Fibroblast of the aortic adventitia (primary cell): ENCODE results near the gene FAM209A. TPM values are rescaled to one million over a fixed set of nuclear protein-coding genes. Genes with fewer than 3 reads are reported as not detected.
A peak's percentile ranks its signal among the peaks of the same experiment; 100 is the strongest.

ENCODE experiments used
- DNase-seq: peaks from one replicate; pipeline ENCODE4 v3.0.0-alpha.2; 2010; ENCODE audit warnings: low read depth
- H3K4me3 ChIP-seq: 2 replicates; pipeline ENCODE4 v1.5.1; 2011; ENCODE audit warnings: low read depth, mild to moderate bottlenecking, control low read depth, low read length, moderate library complexity
- total RNA-seq: library from RNA; depleted of rRNA; stranded (reverse); fragments of >200 nt; gene quantifications from 2 replicates; pipeline ENCODE4 v1.2.3, GENCODE V29; 2012; ENCODE audit warnings: low replicate concordance
- TF ChIP-seq, protein P1 (sequence below): IDR thresholded peaks from 2 replicates; pipeline ENCODE4 v1.5.1; 2011; ENCODE audit warnings: mild to moderate bottlenecking, low read length, control low read depth, inconsistent platforms; ENCODE audit not compliant: insufficient read depth

Gene FAM209A
- total RNA-seq, 1 donor, result not detected

DNA sequence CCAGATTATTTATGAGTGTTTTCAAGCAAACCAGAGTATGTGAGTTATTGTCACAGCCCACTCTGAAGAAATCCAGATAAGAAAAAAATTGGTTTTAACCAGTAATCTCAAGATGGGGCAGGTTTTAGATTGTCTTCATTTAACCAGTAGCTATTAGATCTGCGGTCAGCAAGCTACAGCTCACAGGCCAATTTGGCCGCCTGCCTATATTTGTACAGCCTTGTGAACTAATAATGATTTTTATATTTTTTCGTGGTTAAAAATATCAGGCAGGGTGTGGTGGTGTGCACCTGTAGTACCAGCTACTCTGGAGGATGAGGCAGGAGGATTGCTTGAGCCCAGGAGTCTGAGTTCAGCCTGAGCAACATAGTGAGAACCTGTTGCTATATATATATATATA is 13.5 kb downstream of the FAM209A start:
- TF ChIP-seq, protein P1, sequence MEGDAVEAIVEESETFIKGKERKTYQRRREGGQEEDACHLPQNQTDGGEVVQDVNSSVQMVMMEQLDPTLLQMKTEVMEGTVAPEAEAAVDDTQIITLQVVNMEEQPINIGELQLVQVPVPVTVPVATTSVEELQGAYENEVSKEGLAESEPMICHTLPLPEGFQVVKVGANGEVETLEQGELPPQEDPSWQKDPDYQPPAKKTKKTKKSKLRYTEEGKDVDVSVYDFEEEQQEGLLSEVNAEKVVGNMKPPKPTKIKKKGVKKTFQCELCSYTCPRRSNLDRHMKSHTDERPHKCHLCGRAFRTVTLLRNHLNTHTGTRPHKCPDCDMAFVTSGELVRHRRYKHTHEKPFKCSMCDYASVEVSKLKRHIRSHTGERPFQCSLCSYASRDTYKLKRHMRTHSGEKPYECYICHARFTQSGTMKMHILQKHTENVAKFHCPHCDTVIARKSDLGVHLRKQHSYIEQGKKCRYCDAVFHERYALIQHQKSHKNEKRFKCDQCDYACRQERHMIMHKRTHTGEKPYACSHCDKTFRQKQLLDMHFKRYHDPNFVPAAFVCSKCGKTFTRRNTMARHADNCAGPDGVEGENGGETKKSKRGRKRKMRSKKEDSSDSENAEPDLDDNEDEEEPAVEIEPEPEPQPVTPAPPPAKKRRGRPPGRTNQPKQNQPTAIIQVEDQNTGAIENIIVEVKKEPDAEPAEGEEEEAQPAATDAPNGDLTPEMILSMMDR, result no peak
- no peak for DNase-seq
- H3K4me3 ChIP-seq, result no peak overlapping the region

DNA sequence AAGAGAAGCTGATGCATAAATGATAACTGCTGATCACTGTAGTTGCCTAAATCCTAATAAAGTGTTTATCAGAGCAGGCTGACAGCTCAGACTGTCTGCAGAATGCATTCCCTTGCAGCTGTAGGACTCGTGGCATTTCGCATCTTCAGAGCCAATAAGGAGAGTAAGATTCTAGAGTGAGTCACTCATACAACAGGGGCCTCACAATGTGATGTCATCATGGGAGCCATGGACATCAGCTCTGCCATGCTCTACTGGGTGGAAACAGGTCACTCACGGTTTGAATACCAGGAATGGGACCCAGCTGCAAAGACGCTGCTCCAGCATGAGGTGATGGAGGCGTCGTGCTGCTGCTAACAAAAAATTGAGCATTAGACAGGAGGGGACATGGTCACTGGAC is 15.9 kb downstream of the FAM209A start:
- TF ChIP-seq, protein P1, result no peak
- no peak for DNase-seq
- H3K4me3 ChIP-seq, result no peak overlapping the region

DNA sequence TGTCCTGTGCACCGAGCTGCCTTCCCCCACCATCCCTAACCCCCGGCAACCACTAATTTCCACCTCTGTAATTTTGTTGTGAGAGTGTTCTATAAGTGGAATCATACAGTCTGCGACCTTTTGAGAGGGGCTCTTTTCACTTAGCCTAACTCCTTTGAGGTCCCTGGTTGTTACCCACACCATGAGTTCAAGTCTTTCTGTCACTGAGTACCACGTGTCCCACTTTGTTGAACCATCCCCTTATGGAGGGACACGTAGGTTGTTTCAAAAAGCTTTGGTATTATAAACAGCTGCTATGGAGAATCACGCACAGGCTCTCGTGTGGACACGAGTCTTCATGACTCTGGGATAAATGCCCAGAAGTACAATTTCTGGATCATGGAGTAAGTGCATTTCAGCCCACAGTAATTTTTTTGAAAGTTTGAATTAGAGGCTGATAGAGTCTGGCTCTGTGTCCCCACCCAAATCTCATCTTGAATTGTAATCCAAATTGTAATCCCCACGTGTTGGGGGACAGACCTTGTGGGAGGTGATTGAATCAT is 18.0 kb downstream of the FAM209A start:
- TF ChIP-seq, protein P1, result no peak
- H3K4me3 ChIP-seq, result no peak overlapping the region
- DNase-seq, result no peak

DNA sequence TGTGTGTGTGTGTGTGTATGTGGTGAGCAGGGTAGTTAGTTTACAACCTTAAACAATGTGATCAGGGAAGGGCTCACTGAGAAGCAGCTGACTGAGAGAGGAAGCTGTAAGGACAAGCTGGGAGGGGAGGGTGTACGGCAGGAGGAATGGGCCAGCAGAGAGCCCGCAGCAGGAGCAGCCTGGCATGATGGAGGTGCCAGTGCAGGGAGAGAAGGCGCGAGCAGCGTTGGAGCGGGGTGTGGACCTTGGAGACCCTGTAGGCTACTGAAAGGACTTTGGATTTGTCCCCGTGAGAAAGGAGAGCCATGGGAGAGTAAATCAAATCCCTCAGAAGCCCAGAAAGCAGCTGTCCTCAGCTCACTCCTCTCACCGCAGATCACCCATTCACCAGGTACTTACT is 27.0 kb downstream of the FAM209A start:
- TF ChIP-seq, protein P1, result no peak
- H3K4me3 ChIP-seq, result no peak overlapping the region
- DNase-seq, result no peak

DNA sequence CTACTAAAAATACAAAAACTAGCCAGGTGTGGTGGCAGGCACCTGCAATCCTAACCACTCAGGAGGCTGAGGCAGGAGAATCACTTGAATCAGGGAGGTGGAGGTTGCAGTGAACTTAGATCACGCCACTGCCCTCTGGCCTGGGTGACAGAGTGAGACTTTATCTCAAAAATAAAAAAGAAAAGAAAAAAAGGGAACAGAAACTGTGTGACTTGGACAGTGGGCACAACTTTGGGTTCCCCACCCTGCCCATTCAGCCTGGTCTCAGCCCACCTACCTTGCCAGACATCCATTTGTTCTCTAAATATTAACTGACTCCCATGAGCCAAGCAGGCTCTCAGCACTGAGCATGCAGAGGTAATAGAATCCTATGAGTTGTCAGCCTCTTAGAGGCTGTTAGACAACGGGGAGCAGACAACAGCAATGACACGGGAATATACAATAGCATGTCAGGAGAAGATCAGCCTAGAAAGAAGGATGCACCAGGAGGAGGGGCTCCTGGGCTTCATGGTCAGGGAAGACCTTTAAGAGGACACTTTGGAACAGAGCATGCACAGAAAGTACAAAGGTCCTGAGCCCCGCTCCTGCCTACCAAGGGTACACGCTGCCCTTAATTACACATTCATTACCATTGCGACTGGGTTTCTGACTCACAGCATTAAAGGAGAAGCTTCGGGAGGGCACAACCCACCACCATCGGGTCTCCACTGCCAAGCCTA is 28.5 kb downstream of the FAM209A start:
- DNase-seq, result no peak
- no peak overlapping the region for H3K4me3 ChIP-seq
- TF ChIP-seq, protein P1, result no peak

DNA sequence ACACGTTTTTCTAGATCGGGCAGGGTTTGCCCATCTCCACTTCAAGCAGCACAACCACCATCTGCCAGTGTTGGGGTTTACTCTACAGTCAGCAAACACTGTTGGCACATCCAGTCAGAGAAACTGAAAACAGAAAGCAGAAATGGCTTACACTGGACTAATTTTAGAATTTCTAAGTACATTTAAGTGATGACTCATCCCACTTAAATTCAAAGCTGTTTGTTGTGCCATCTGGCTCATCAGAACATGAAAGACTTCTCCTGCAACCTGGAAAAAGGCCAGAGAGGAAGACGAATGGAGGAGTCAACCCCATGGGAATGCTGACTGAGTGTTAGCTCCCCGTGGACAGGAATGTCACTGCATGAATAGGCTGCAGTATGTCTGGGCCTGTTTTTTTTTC is 30.3 kb downstream of the FAM209A start:
- TF ChIP-seq, protein P1, result peak; percentile 17
- peak; percentile 91 for DNase-seq
- H3K4me3 ChIP-seq, result no peak overlapping the region
